NB4 (cell line): Measurements from ENCODE around the gene SMIM9.
"Not testable (repeated sequence)": the region's sequence is repeated elsewhere in the genome, so short reads cannot be mapped to it uniquely, and the experiment has no call there.

Source experiments
- CTCF ChIP-seq: IDR thresholded peaks from one replicate; pipeline ENCODE4 v1.5.1; 2012; ENCODE audit warnings: low read depth, low read length
- MYC ChIP-seq: IDR thresholded peaks from 2 replicates; pipeline ENCODE4 v1.6.1; 2011; ENCODE audit warnings: low read depth, low read length

- not testable (repeated sequence) for TF ChIP-seq MYC, CTCF
Measured at GRCh38 chrX:154884069-154884468, 49.6 kb upstream of the SMIM9 start.
